SK-N-MC (cell line): Measurements from ENCODE around the gene ZNF747.

Source experiments
- EZH2 ChIP-seq: fragments of 200-600 bp; sonication (generic); IDR thresholded peaks from one replicate; pipeline ENCODE4 v1.6.1; 2017; ENCODE audit warnings: antibody characterized with exemption
- FOXP2 ChIP-seq: optimal IDR thresholded peaks from 2 replicates; pipeline ENCODE3; 2011; ENCODE audit warnings: mild to moderate bottlenecking, moderate library complexity; ENCODE audit not compliant: insufficient read depth; ENCODE audit errors: extremely low read length, control extremely low read depth
- POLR2AphosphoS5 ChIP-seq: IDR thresholded peaks from 2 replicates; pipeline ENCODE4 v1.6.1; 2012; ENCODE audit warnings: mild to moderate bottlenecking, low read depth, low read length, borderline replicate concordance

GRCh38 chr16:30565984-30566383, 31.3 kb upstream of the ZNF747 start:
- TF ChIP-seq EZH2, result no peak
- no peak for TF ChIP-seq POLR2AphosphoS5
- TF ChIP-seq FOXP2, result no peak
